IMR-90 (cell line): ENCODE data around the gene KCNMA1. TPM values are rescaled to one million over a fixed set of nuclear protein-coding genes. Genes with fewer than 3 reads are reported as not detected.
A peak's percentile ranks its signal among the peaks of the same experiment; 100 is the strongest.

Source experiments
- ATAC-seq: fragments of 200-7000 bp; cut with Tn5 transposase; 2 replicates; pipeline ENCODE4 v1.9.1; 2020; ENCODE audit warnings: low read depth, mild to moderate bottlenecking, moderate library complexity
- BruUV-seq: library from RNA; stranded (reverse); fragments of 400-500 nt; replicated peaks from 2 replicates; lab custom pipeline; 2021; lab: Mats Ljungman, UMichigan
- CTCF ChIA-PET: fragments of 300-600 bp; formaldehyde crosslinking; extraction: SDS; loops from one replicate; lab custom pipeline; 2021; ENCODE audit warnings: antibody characterized with exemption; lab: Yijun Ruan, JAX
- POLR2A ChIA-PET: fragments of 300-600 bp; sonication (Branson Sonifier 250); formaldehyde crosslinking; loops from one replicate; lab custom pipeline; 2022; ENCODE audit warnings: antibody characterized with exemption; ENCODE audit not compliant: unreplicated experiment; lab: Charles Lee
- DNase-seq: peaks from one replicate; pipeline ENCODE4 v3.0.0; 2013
- H2AFZ ChIP-seq: replicated peaks from 2 replicates; pipeline ENCODE3; 2013; ENCODE audit warnings: low read length, mild to moderate bottlenecking; ENCODE audit not compliant: poor library complexity
- H2AK5ac ChIP-seq: 2 replicates; pipeline ENCODE4 v1.6.1; 2013; ENCODE audit warnings: low read depth, low read length, inconsistent platforms
- H2AK9ac ChIP-seq: replicated peaks from 2 replicates; pipeline ENCODE3; 2013; ENCODE audit warnings: mild to moderate bottlenecking, low read depth, low read length, moderate library complexity; ENCODE audit not compliant: poor library complexity
- H2BK120ac ChIP-seq: 2 replicates; pipeline ENCODE4 v1.6.1; 2013; ENCODE audit warnings: low read depth, low read length, inconsistent platforms
- H2BK15ac ChIP-seq: 3 replicates; pipeline ENCODE4 v1.6.1; 2013; ENCODE audit warnings: low read depth, low read length, inconsistent platforms
- H2BK20ac ChIP-seq: 2 replicates; pipeline ENCODE4 v1.6.1; 2013; ENCODE audit warnings: low read depth, mild to moderate bottlenecking, inconsistent platforms, low read length, moderate library complexity
- H2BK5ac ChIP-seq: 2 replicates; pipeline ENCODE4 v1.6.1; 2013; ENCODE audit warnings: mild to moderate bottlenecking, low read depth, low read length, inconsistent platforms; ENCODE audit not compliant: poor library complexity, severe bottlenecking
- H3K14ac ChIP-seq: replicated peaks from 2 replicates; pipeline ENCODE4 v1.6.1; 2013; ENCODE audit warnings: low read depth, low read length, inconsistent platforms
- H3K18ac ChIP-seq: 2 replicates; pipeline ENCODE4 v1.6.1; 2013; ENCODE audit warnings: low read depth, low read length, control low read depth
- H3K23ac ChIP-seq: 2 replicates; pipeline ENCODE4 v1.6.1; 2013; ENCODE audit warnings: low read depth, low read length, inconsistent platforms
- H3K27ac ChIP-seq: 2 replicates; pipeline ENCODE4 v1.5.1; 2013; ENCODE audit warnings: mild to moderate bottlenecking, control low read depth, low read length; ENCODE audit not compliant: insufficient read depth
- H3K27me3 ChIP-seq: 2 replicates; pipeline ENCODE4 v1.6.1; 2013; ENCODE audit warnings: low read length; ENCODE audit not compliant: control insufficient read depth, insufficient read depth
- H3K36me3 ChIP-seq: 2 replicates; pipeline ENCODE4 v1.6.1; 2013; ENCODE audit warnings: low read length, mixed read lengths; ENCODE audit not compliant: control insufficient read depth, insufficient read depth
- H3K4ac ChIP-seq: 2 replicates; pipeline ENCODE4 v1.6.1; 2013; ENCODE audit warnings: low read depth, low read length, inconsistent platforms
- H3K4me1 ChIP-seq: 2 replicates; pipeline ENCODE4 v1.6.1; 2013; ENCODE audit warnings: low read length, mixed read lengths; ENCODE audit not compliant: control insufficient read depth, insufficient read depth
- H3K4me2 ChIP-seq: 2 replicates; pipeline ENCODE4 v1.6.1; 2013; ENCODE audit warnings: low read depth, mild to moderate bottlenecking, control low read depth, low read length, moderate library complexity
- H3K4me3 ChIP-seq: 2 replicates; pipeline ENCODE4 v1.5.1; 2013; ENCODE audit warnings: low read depth, mild to moderate bottlenecking, control low read depth, low read length, moderate library complexity; ENCODE audit not compliant: insufficient read depth
- H3K56ac ChIP-seq: 2 replicates; pipeline ENCODE4 v1.6.1; 2013; ENCODE audit warnings: low read length, inconsistent platforms; ENCODE audit not compliant: insufficient read depth; ENCODE audit errors: extremely low read depth
- H3K79me1 ChIP-seq, 2 experiments: 2 replicates each; pipeline ENCODE4 v1.6.1; 2013; ENCODE audit warnings: low read length in 2 of 2, inconsistent platforms in 1 of 2, low read depth in 1 of 2
- H3K9ac ChIP-seq: 2 replicates; pipeline ENCODE4 v1.6.1; 2013; ENCODE audit warnings: low read depth, low read length, control low read depth
- H3K9me1 ChIP-seq: 2 replicates; pipeline ENCODE4 v1.6.1; 2013; ENCODE audit warnings: low read length, inconsistent platforms; ENCODE audit not compliant: insufficient read depth
- H3K9me3 ChIP-seq: 2 replicates; pipeline ENCODE4 v1.6.1; 2013; ENCODE audit warnings: low read length; ENCODE audit not compliant: control insufficient read depth, insufficient read depth
- H4K20me1 ChIP-seq: 2 replicates; pipeline ENCODE4 v1.6.1; 2013; ENCODE audit warnings: low read length, inconsistent platforms; ENCODE audit not compliant: insufficient read depth
- H4K5ac ChIP-seq: 2 replicates; pipeline ENCODE4 v1.6.1; 2013; ENCODE audit warnings: mild to moderate bottlenecking, low read depth, low read length, control low read depth
- H4K8ac ChIP-seq, 2 experiments: 2 replicates each; pipeline ENCODE4 v1.6.1; 2013; ENCODE audit warnings: low read depth in 2 of 2, low read length in 2 of 2, control low read depth in 1 of 2, inconsistent platforms in 1 of 2
- H4K91ac ChIP-seq: 2 replicates; pipeline ENCODE4 v1.6.1; 2013; ENCODE audit warnings: low read depth, low read length, inconsistent platforms; ENCODE audit not compliant: insufficient read depth
- BHLHE40 ChIP-seq: fragments of 150-350 bp; IDR thresholded peaks from 2 replicates; pipeline ENCODE4 v1.6.1; 2016; ENCODE audit warnings: mild to moderate bottlenecking, low read depth, low read length
- FOS ChIP-seq: fragments of 150-350 bp; IDR thresholded peaks from 2 replicates; pipeline ENCODE4 v1.6.1; 2016; ENCODE audit warnings: low read depth, low read length
- MAZ ChIP-seq: IDR thresholded peaks from 2 replicates; pipeline ENCODE4 v1.6.1; 2012; ENCODE audit warnings: low read depth, mild to moderate bottlenecking, low read length, improper control_type of control experiment, moderate library complexity, borderline replicate concordance
- POLR2A ChIP-seq: IDR thresholded peaks from 2 replicates; pipeline ENCODE4 v1.6.1; 2012; ENCODE audit warnings: mild to moderate bottlenecking, low read depth, low read length
- RAD21 ChIP-seq: IDR thresholded peaks from 2 replicates; pipeline ENCODE4 v1.6.1; 2012; ENCODE audit warnings: low read length, improper control_type of control experiment
- SMC3 ChIP-seq: fragments of 150-350 bp; IDR thresholded peaks from 2 replicates; pipeline ENCODE4 v1.6.1; 2016; ENCODE audit warnings: low read depth, mild to moderate bottlenecking, antibody characterized with exemption, low read length, moderate library complexity
- WGBS, 2 experiments: methylation state at CpG; one replicate each; pipeline versions ENCODE4 v1.1.5 to v1.1.7; 2013; ENCODE audit warnings: missing lambda C conversion rate in 2 of 2; ENCODE audit not compliant: insufficient read length in 1 of 2; ENCODE audit errors: extremely low coverage in 2 of 2; 5-methylcytosine and 5-hydroxymethylcytosine counted together
- dilution Hi-C: fragments of 300-500 bp; cut with HindIII; formaldehyde crosslinking; loops from one replicate; pipeline ENCODE4 v1.14.3; 2018; ENCODE audit warnings: low sequenced_read_pairs; ENCODE audit not compliant: unreplicated experiment
- in situ Hi-C: fragments of 300-500 bp; cut with MboI; formaldehyde crosslinking; loops from 3 replicates; pipeline ENCODE4 v1.14.3; 2019; ENCODE audit warnings: low sequenced_read_pairs, inconsistent platforms, mixed read lengths
- intact Hi-C: fragments of 100-400 bp; cut with micrococcal nuclease; formaldehyde crosslinking; loops from 2 replicates; pipeline ENCODE4 v1.10.0; 2022
- polyA plus RNA-seq, 3 experiments: library from polyadenylated mRNA; depleted of rRNA; stranded (reverse); fragments of >200 nt; gene quantifications; 2 replicates each; pipeline ENCODE4 v1.2.3, GENCODE V29; 2012; ENCODE audit warnings: low replicate concordance in 1 of 3
- total RNA-seq: library from RNA; depleted of rRNA; stranded (reverse); fragments of >200 nt; gene quantifications from 2 replicates; pipeline ENCODE4 v1.2.3, GENCODE V29; 2012
- TF ChIP-seq, protein P1 (sequence below): conservative IDR thresholded peaks from 2 replicates; pipeline ENCODE4 v1.5.1; 2012; ENCODE audit warnings: mild to moderate bottlenecking, low read depth, low read length, improper control_type of control experiment

The KCNMA1 gene
- total and polyA plus RNA-seq, 2 of the 4 experiments (the other 2 are of a cell fraction): 25.6 to 29.6 TPM

DNA sequence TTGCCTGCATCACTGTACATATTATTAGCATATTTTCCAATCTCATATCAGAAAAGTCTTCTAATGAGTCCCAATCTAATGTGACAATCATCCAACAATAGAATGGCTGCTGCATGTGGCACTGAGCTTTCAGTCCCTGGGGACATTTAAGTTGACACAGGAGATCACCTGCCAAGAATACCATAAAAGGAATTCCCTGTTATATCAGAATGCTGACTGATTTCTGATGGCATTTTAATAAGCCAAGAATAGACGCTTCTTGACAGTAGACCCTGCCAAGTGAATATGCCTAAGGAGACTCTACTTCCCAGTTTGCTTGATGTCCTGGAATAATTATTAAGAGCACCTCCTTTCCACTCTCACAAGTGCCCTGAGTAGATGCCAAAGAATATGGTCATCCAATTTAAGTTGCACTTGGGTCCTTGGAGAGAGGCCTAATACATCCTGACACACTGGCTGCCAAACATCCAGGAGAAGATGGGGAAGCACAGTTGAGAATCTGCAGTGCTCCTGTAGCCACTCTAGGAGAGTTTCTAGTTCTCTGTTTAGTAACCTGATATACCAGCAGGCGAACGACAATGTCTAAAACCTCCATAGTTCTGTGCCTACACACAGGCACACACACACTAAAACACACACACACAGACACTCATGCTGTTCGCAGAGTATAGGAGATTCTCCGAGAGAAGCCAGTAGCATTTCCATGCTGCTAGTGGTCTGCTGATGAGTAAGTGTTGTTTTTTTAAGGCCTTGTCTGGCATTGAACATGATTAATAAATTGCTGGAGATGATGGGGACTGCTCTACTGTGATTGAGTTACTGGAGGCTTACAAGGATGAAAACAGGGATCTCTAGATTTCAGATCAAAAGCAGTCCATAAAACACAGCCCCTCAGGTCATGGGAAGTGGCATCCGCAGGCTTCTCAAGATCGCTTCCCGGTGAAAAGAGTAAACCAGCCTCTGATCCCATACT lies 369.6 kb downstream of the KCNMA1 start:
- Histone ChIP-seq H3K36me3 (no peaks in the 10 kb centered on the region), H3K14ac (0 out of 2 replicates have a peak overlapping the region, but pooled peaks have one; percentile 10), H3K56ac (no peak overlapping the region), H2AFZ (no peak overlapping the region), H2BK15ac (no peak overlapping the region), H3K9me3 (no peaks in the 10 kb centered on the region), H3K9me1 (peaks cover 6% of the 10 kb centered on the region; the same call in 1 of the 2 replicates), H3K4me2 (no peak overlapping the region), H3K27me3 (no peaks in the 10 kb centered on the region; the same call in 1 of the 2 replicates), H3K4ac (peak overlapping the region; percentile 22; the same call in 1 of the 2 replicates), H2AK9ac (no peak overlapping the region), H2BK120ac (no peak overlapping the region), H3K23ac (no peak overlapping the region), H3K79me1 (no peaks in the 10 kb centered on the region), H4K91ac (no peak overlapping the region), H2BK20ac (no peak overlapping the region), H2AK5ac (peak overlapping the region; percentile 37; the same call in 1 of the 2 replicates), H3K27ac (no peak overlapping the region), H4K8ac (peak overlapping the region in 1 of 2 experiments; percentile 4; a peak in 2 of 4 replicates), H3K18ac (no peak overlapping the region), H4K20me1 (no peaks in the 10 kb centered on the region), H2BK5ac (no peak overlapping the region), H3K4me3 (no peak overlapping the region), H4K5ac (no peak overlapping the region), H3K4me1 (peaks cover 4% of the 10 kb centered on the region; the same call in 1 of the 2 replicates), H3K9ac (no peak overlapping the region)
- WGBS, 2 experiments: no CpG with 5 or more reads among the region's 8 CpGs
- dilution Hi-C loops (no loop called here), intact Hi-C loops (no loop called here), in situ Hi-C loops (no loop called here)
- TF ChIP-seq BHLHE40 (no peak), FOS (no peak), SMC3 (no peak), MAZ (no peak), POLR2A (no peak), RAD21 (peak; percentile 16; the same call in 1 of the 2 replicates)
- TF ChIP-seq, protein P1, sequence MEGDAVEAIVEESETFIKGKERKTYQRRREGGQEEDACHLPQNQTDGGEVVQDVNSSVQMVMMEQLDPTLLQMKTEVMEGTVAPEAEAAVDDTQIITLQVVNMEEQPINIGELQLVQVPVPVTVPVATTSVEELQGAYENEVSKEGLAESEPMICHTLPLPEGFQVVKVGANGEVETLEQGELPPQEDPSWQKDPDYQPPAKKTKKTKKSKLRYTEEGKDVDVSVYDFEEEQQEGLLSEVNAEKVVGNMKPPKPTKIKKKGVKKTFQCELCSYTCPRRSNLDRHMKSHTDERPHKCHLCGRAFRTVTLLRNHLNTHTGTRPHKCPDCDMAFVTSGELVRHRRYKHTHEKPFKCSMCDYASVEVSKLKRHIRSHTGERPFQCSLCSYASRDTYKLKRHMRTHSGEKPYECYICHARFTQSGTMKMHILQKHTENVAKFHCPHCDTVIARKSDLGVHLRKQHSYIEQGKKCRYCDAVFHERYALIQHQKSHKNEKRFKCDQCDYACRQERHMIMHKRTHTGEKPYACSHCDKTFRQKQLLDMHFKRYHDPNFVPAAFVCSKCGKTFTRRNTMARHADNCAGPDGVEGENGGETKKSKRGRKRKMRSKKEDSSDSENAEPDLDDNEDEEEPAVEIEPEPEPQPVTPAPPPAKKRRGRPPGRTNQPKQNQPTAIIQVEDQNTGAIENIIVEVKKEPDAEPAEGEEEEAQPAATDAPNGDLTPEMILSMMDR: no peak
- ATAC-seq (peak; percentile 42), DNase-seq (peak; percentile 65)
- BruUV-seq: no TSS peak
- ChIA-PET CTCF (interaction anchor here (0.9 kb wide), 1 partner anchor 15 kb away, joined by 4 read pairs; no protein-coding TSS in a partner anchor), POLR2A (no interaction called here)
